SK-N-SH treated with all-trans-retinoic acid at 6 μM for 48 hours (cell line): Measurements from ENCODE around the gene SPCS2.
"Not testable (repeated sequence)": the region's sequence is repeated elsewhere in the genome, so short reads cannot be mapped to it uniquely, and the experiment has no call there.

ENCODE experiments used
- ATAC-seq: fragments of 200-7000 bp; cut with Tn5 transposase; 3 replicates; pipeline ENCODE4 v1.9.1; 2020; ENCODE audit warnings: mild to moderate bottlenecking, moderate library complexity
- ARNTL ChIP-seq: fragments of 450-650 bp; formaldehyde crosslinking; IDR thresholded peaks from 2 replicates; pipeline ENCODE4 v1.5.0; 2020; ENCODE audit warnings: low read depth, mild to moderate bottlenecking, moderate library complexity, borderline replicate concordance
- CREB5 ChIP-seq: fragments of 250-450 bp; sonication (Bioruptor Pico); IDR thresholded peaks from 2 replicates; pipeline ENCODE4 v1.5.1; 2020; ENCODE audit warnings: low read depth, mild to moderate bottlenecking, moderate library complexity
- CSDC2 ChIP-seq: fragments of 250-450 bp; sonication (Bioruptor Pico); IDR thresholded peaks from 2 replicates; pipeline ENCODE4 v1.5.0; 2020; ENCODE audit warnings: mild to moderate bottlenecking, moderate library complexity
- CSRNP3 ChIP-seq: fragments of 250-450 bp; sonication (Bioruptor Pico); IDR thresholded peaks from 2 replicates; pipeline ENCODE4 v1.5.1; 2021; ENCODE audit warnings: mild to moderate bottlenecking, moderate library complexity
- ESRRG ChIP-seq: fragments of 250-450 bp; sonication (Bioruptor Pico); IDR thresholded peaks from 2 replicates; pipeline ENCODE4 v1.6.1; 2021; ENCODE audit warnings: mild to moderate bottlenecking
- GLIS3 ChIP-seq: fragments of 250-450 bp; sonication (Bioruptor Pico); IDR thresholded peaks from 2 replicates; pipeline ENCODE4 v1.5.0; 2020; ENCODE audit warnings: mild to moderate bottlenecking, moderate library complexity
- ISL1 ChIP-seq: fragments of 250-450 bp; sonication (Bioruptor Pico); IDR thresholded peaks from 2 replicates; pipeline ENCODE4 v2.1.2; 2022; ENCODE audit warnings: mild to moderate bottlenecking, moderate library complexity
- OSR1 ChIP-seq: fragments of 250-450 bp; sonication (Bioruptor Pico); IDR thresholded peaks from 2 replicates; pipeline ENCODE4 v1.8.0; 2022; ENCODE audit warnings: moderate library complexity, mild to moderate bottlenecking, inconsistent platforms
- PATZ1 ChIP-seq: fragments of 250-450 bp; sonication (Bioruptor Pico); IDR thresholded peaks from 2 replicates; pipeline ENCODE4 v1.8.0; 2020; ENCODE audit warnings: mild to moderate bottlenecking, moderate library complexity, borderline replicate concordance
- POU6F1 ChIP-seq: fragments of 250-450 bp; sonication (Bioruptor Pico); IDR thresholded peaks from 2 replicates; pipeline ENCODE4 v1.8.0; 2021; ENCODE audit warnings: low read depth, mild to moderate bottlenecking, moderate library complexity, borderline replicate concordance
- PPARA ChIP-seq: fragments of 250-450 bp; sonication (Bioruptor Pico); IDR thresholded peaks from 2 replicates; pipeline ENCODE4 v1.5.0; 2020; ENCODE audit warnings: mild to moderate bottlenecking, borderline replicate concordance
- RARB ChIP-seq: fragments of 250-450 bp; sonication (Bioruptor Pico); IDR thresholded peaks from 2 replicates; pipeline ENCODE4 v1.8.0; 2021; ENCODE audit warnings: mild to moderate bottlenecking, moderate library complexity
- SNAI2 ChIP-seq: fragments of 250-450 bp; sonication (Bioruptor Pico); IDR thresholded peaks from 2 replicates; pipeline ENCODE4 v1.5.0; 2020; ENCODE audit warnings: mild to moderate bottlenecking, moderate library complexity
- TCF4 ChIP-seq: fragments of 250-450 bp; sonication (Bioruptor Pico); IDR thresholded peaks from 2 replicates; pipeline ENCODE4 v1.8.0; 2021; ENCODE audit warnings: mild to moderate bottlenecking, moderate library complexity, borderline replicate concordance
- TOX ChIP-seq: fragments of 250-450 bp; sonication (Bioruptor Pico); IDR thresholded peaks from 2 replicates; pipeline ENCODE4 v1.8.0; 2021; ENCODE audit warnings: mild to moderate bottlenecking, moderate library complexity, borderline replicate concordance
- ZC3H10 ChIP-seq: fragments of 250-450 bp; sonication (Bioruptor Pico); IDR thresholded peaks from 2 replicates; pipeline ENCODE4 v1.5.1; 2021; ENCODE audit warnings: mild to moderate bottlenecking, moderate library complexity
- ZFP3 ChIP-seq: fragments of 250-450 bp; sonication (Bioruptor Pico); IDR thresholded peaks from 2 replicates; pipeline ENCODE4 v1.5.0; 2020; ENCODE audit warnings: mild to moderate bottlenecking, moderate library complexity
- ZFP30 ChIP-seq: fragments of 450-650 bp; formaldehyde crosslinking; IDR thresholded peaks from 2 replicates; pipeline ENCODE4 v1.5.0; 2022; ENCODE audit warnings: mild to moderate bottlenecking, moderate library complexity
- ZNF565 ChIP-seq: fragments of 450-650 bp; formaldehyde crosslinking; conservative IDR thresholded peaks from 2 replicates; pipeline ENCODE4 v1.5.0; 2020; ENCODE audit warnings: low read depth, mild to moderate bottlenecking, moderate library complexity
- ZNF70 ChIP-seq: fragments of 450-650 bp; formaldehyde crosslinking; IDR thresholded peaks from 2 replicates; pipeline ENCODE4 v1.5.0; 2020; ENCODE audit warnings: mild to moderate bottlenecking, moderate library complexity
- ZNF8 ChIP-seq: fragments of 450-650 bp; formaldehyde crosslinking; IDR thresholded peaks from 2 replicates; pipeline ENCODE4 v1.5.0; 2020; ENCODE audit warnings: mild to moderate bottlenecking, moderate library complexity

SPCS2 gene

GRCh38 chr11:74956397-74957015, 7.4 kb downstream of the SPCS2 start (continued):
- TF ChIP-seq CREB5 (CRISPR knock-in tag) (no peak), ZFP3 (CRISPR knock-in tag) (no peak), GLIS3 (CRISPR knock-in tag) (no peak), ISL1 (CRISPR knock-in tag) (no peak), RARB (CRISPR knock-in tag) (no peak), ZC3H10 (CRISPR knock-in tag) (no peak), SNAI2 (CRISPR knock-in tag) (no peak)

GRCh38 chr11:74957937-74958629, 9.0 kb downstream of the SPCS2 start:
- TF ChIP-seq ZNF565 (CRISPR knock-in tag) (no peak), PATZ1 (no peak)
- ATAC-seq: no peak

- not testable (repeated sequence) for ATAC-seq
Measured at GRCh38 chr11:74960128-74960527, 11.1 kb downstream of the SPCS2 start.

GRCh38 chr11:74966651-74967050, 17.6 kb downstream of the SPCS2 start:
- ATAC-seq: no peak
- TF ChIP-seq POU6F1 (CRISPR knock-in tag) (no peak), ZNF70 (no peak), TCF4 (CRISPR knock-in tag) (no peak), ZFP30 (no peak), ESRRG (CRISPR knock-in tag) (no peak), ZFP3 (CRISPR knock-in tag) (no peak), ISL1 (CRISPR knock-in tag) (no peak), TOX (no peak), PATZ1 (no peak), CSDC2 (no peak), CSRNP3 (no peak), RARB (CRISPR knock-in tag) (no peak)

GRCh38 chr11:74970852-74971395, 21.9 kb downstream of the SPCS2 start:
- no peak for ATAC-seq
- no peak for TF ChIP-seq PPARA
- no peak for TF ChIP-seq TOX
- no peak for TF ChIP-seq ARNTL (CRISPR knock-in tag)
- TF ChIP-seq CREB5 (CRISPR knock-in tag): no peak
- no peak for TF ChIP-seq OSR1
- no peak for TF ChIP-seq PATZ1
- no peak for TF ChIP-seq ZNF8 (CRISPR knock-in tag)
- no peak for TF ChIP-seq ZC3H10 (CRISPR knock-in tag)
- no peak for TF ChIP-seq ZNF565 (CRISPR knock-in tag)
- no peak for TF ChIP-seq ZFP30
